Measurements from ENCODE around the gene PYDC1. TPM values are rescaled to one million over a fixed set of nuclear protein-coding genes. Genes with fewer than 3 reads are reported as not detected.

The PYDC1 gene
- total and polyA plus RNA-seq, 2 of the 8 experiments (the other 6 are each of a cell fraction or from before 2014, with no cell fraction given): 3.5 to 11.1 TPM

DNA sequence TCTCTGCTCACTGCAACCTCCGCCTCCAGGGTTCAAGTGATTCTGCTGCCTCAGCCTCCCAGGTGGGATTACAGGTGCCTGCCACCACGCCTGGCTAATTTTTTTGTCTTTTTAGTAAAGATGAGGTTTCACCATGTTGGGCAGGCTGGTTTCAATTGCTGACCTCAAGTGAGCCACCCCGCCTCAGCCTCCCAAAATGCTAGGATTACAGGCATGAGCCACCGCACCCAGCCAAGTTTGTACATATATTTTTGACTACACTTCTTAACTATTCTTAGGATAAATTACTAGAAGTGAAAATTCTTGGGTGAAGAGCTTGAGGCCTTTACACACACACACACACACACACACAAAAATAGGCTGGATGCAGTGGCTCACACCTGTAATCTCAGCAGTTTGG is 41.4 kb upstream of the PYDC1 start (continued):
- TF ChIP-seq, protein P1, sequence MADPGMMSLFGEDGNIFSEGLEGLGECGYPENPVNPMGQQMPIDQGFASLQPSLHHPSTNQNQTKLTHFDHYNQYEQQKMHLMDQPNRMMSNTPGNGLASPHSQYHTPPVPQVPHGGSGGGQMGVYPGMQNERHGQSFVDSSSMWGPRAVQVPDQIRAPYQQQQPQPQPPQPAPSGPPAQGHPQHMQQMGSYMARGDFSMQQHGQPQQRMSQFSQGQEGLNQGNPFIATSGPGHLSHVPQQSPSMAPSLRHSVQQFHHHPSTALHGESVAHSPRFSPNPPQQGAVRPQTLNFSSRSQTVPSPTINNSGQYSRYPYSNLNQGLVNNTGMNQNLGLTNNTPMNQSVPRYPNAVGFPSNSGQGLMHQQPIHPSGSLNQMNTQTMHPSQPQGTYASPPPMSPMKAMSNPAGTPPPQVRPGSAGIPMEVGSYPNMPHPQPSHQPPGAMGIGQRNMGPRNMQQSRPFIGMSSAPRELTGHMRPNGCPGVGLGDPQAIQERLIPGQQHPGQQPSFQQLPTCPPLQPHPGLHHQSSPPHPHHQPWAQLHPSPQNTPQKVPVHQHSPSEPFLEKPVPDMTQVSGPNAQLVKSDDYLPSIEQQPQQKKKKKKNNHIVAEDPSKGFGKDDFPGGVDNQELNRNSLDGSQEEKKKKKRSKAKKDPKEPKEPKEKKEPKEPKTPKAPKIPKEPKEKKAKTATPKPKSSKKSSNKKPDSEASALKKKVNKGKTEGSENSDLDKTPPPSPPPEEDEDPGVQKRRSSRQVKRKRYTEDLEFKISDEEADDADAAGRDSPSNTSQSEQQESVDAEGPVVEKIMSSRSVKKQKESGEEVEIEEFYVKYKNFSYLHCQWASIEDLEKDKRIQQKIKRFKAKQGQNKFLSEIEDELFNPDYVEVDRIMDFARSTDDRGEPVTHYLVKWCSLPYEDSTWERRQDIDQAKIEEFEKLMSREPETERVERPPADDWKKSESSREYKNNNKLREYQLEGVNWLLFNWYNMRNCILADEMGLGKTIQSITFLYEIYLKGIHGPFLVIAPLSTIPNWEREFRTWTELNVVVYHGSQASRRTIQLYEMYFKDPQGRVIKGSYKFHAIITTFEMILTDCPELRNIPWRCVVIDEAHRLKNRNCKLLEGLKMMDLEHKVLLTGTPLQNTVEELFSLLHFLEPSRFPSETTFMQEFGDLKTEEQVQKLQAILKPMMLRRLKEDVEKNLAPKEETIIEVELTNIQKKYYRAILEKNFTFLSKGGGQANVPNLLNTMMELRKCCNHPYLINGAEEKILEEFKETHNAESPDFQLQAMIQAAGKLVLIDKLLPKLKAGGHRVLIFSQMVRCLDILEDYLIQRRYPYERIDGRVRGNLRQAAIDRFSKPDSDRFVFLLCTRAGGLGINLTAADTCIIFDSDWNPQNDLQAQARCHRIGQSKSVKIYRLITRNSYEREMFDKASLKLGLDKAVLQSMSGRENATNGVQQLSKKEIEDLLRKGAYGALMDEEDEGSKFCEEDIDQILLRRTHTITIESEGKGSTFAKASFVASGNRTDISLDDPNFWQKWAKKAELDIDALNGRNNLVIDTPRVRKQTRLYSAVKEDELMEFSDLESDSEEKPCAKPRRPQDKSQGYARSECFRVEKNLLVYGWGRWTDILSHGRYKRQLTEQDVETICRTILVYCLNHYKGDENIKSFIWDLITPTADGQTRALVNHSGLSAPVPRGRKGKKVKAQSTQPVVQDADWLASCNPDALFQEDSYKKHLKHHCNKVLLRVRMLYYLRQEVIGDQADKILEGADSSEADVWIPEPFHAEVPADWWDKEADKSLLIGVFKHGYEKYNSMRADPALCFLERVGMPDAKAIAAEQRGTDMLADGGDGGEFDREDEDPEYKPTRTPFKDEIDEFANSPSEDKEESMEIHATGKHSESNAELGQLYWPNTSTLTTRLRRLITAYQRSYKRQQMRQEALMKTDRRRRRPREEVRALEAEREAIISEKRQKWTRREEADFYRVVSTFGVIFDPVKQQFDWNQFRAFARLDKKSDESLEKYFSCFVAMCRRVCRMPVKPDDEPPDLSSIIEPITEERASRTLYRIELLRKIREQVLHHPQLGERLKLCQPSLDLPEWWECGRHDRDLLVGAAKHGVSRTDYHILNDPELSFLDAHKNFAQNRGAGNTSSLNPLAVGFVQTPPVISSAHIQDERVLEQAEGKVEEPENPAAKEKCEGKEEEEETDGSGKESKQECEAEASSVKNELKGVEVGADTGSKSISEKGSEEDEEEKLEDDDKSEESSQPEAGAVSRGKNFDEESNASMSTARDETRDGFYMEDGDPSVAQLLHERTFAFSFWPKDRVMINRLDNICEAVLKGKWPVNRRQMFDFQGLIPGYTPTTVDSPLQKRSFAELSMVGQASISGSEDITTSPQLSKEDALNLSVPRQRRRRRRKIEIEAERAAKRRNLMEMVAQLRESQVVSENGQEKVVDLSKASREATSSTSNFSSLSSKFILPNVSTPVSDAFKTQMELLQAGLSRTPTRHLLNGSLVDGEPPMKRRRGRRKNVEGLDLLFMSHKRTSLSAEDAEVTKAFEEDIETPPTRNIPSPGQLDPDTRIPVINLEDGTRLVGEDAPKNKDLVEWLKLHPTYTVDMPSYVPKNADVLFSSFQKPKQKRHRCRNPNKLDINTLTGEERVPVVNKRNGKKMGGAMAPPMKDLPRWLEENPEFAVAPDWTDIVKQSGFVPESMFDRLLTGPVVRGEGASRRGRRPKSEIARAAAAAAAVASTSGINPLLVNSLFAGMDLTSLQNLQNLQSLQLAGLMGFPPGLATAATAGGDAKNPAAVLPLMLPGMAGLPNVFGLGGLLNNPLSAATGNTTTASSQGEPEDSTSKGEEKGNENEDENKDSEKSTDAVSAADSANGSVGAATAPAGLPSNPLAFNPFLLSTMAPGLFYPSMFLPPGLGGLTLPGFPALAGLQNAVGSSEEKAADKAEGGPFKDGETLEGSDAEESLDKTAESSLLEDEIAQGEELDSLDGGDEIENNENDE (IDR thresholded peaks at IDR 0.05; ENCODE audit: insufficient replicate concordance, low read length): no peak
- TF ChIP-seq POLR2AphosphoS5 (IDR thresholded peaks at IDR 0.05; ENCODE audit: low read depth, low read length): no peak
- no peak for TF ChIP-seq EGR1 (IDR thresholded peaks at IDR 0.05; ENCODE audit: borderline replicate concordance, low read depth, low read length)
- TF ChIP-seq, protein P2, sequence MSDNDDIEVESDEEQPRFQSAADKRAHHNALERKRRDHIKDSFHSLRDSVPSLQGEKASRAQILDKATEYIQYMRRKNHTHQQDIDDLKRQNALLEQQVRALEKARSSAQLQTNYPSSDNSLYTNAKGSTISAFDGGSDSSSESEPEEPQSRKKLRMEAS (IDR thresholded peaks at IDR 0.05): no peak
- no peak for TF ChIP-seq CBX8 (IDR thresholded peaks at IDR 0.05; ENCODE audit: borderline replicate concordance, low read depth, low read length)
- no peak for TF ChIP-seq SUZ12 (IDR thresholded peaks at IDR 0.05; ENCODE audit: low read length)
- TF ChIP-seq KDM4A (IDR thresholded peaks at IDR 0.05; ENCODE audit: low read depth, low read length, severe bottlenecking): no peak
- TF ChIP-seq RAD21 (IDR thresholded peaks at IDR 0.05 in 1 of 2, conservative IDR thresholded peaks at IDR 0.05 in 1 of 2; ENCODE audit: low read depth in 2 of 2, low read length in 2 of 2): no peak
- TF ChIP-seq TBP (IDR thresholded peaks at IDR 0.05; ENCODE audit: low read depth, low read length): no peak

Measured in H1 (cell line).